HG02623 (cell line): ENCODE measurements around the gene SPATA31A7.
"Not testable (repeated sequence)": the region's sequence is repeated elsewhere in the genome, so short reads cannot be mapped to it uniquely, and the experiment has no call there.

ENCODE experiments used
- ATAC-seq: cut with Tn5 transposase; IDR thresholded peaks from one replicate; pipeline ENCODE4 v1.9.1; 2021; ENCODE audit warnings: moderate library complexity; ENCODE audit not compliant: unreplicated experiment

The SPATA31A7 gene

GRCh38 chr9:61189736-61190135 is at the start of gene SPATA31A7:
TSS of gene SPATA31A7 (plus strand) at chr9:61190036. CDS start at chr9:61190065, 29 bp downstream.
- not testable (repeated sequence) for ATAC-seq

- not testable (repeated sequence) for ATAC-seq
Measured at GRCh38 chr9:61226438-61226837, 36.6 kb downstream of the SPATA31A7 start.
